ENCODE results near the gene CACNA1A.
"Not testable (repeated sequence)": the region's sequence is repeated elsewhere in the genome, so short reads cannot be mapped to it uniquely, and the experiment has no call there.

CACNA1A gene

GRCh38 chr19:13427273-13428051 lies 78.8 kb downstream of the CACNA1A start:
- DNase-seq (ENCODE audit: low read depth in 3 of 3): no peak

DNA sequence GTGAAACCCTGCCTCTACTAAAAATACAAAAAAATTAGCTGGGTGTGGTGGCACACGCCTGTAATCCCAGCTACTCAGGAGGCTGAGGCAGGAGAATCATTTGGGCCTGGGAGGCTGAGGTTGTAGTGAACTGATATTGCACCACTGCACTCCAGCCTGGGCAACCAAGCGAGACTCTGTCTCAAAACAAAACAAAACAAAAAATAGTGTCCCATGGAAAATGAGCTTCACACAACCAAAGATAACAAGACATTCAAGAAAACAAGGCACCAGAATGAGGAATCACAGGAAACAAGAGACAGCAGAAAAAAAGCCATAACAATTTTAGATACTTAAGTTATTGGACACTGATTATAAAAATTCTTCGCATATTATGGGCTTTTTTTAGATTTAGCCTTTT lies 80.4 kb downstream of the CACNA1A start:
- not testable (repeated sequence) for DNase-seq (ENCODE audit: low read depth in 3 of 3)

GRCh38 chr19:13425151-13425550 lies 81.1 kb downstream of the CACNA1A start:
- no peak for DNase-seq (ENCODE audit: low read depth in 3 of 3)

GRCh38 chr19:13420780-13421179 lies 85.5 kb downstream of the CACNA1A start:
- DNase-seq (ENCODE audit: low read depth in 3 of 3): no peak

- DNase-seq (ENCODE audit: low read depth in 3 of 3): no peak
Observed at GRCh38 chr19:13417054-13417453, 89.2 kb downstream of the CACNA1A start.

DNA sequence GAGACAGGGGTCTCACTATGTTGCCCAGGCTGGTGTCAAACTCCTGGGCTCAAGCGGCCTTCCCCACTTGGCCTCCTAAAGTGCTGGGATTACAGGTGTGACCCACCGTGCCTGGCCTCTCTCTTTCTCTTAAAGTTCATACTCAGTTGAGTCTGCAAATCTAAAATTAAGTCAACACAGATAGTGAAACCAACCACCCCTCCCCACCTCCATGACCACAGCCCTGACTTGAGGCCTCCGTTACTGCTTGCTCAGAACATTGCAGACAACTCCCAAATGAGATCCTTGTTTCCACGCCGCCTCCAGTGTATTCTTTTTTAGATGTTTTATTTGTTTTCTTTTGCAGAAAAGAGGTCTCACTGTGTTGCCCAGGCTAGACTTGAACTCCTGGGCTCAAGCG lies 94.4 kb downstream of the CACNA1A start:
- no peak for DNase-seq (ENCODE audit: low read depth in 3 of 3)

- DNase-seq (ENCODE audit: low read depth in 3 of 3): no peak
Observed at GRCh38 chr19:13410946-13411345, 95.3 kb downstream of the CACNA1A start.

GRCh38 chr19:13408889-13409518 lies 97.3 kb downstream of the CACNA1A start:
- no peak for DNase-seq (ENCODE audit: low read depth in 3 of 3)

GRCh38 chr19:13404236-13404635 lies 102.0 kb downstream of the CACNA1A start:
- DNase-seq (ENCODE audit: low read depth in 3 of 3): no peak

- DNase-seq (ENCODE audit: low read depth in 3 of 3): no peak
Observed at GRCh38 chr19:13401388-13401787, 104.9 kb downstream of the CACNA1A start.

GRCh38 chr19:13400296-13400695 lies 106.0 kb downstream of the CACNA1A start:
- no peak for DNase-seq (ENCODE audit: low read depth in 3 of 3)

DNA sequence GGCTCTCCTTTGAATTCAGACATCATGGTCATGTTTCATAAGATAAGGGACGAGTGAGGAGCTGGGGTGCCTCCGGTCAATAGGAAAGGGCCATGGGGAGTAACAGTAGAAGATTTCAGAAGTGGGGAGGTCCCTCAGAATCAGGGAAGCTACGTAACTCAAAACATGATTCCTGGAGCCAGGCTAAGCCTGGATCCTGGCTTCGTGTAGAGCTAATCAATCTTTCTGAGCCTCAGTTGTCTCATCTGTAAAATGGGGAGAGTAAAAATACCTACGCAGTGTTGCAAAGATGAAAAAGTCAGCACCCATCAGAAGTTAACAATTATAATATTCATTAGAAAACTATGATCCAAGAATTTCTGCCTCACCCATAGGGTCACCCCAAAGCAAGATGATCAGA lies 106.5 kb downstream of the CACNA1A start:
- DNase-seq (ENCODE audit: low read depth in 3 of 3): no peak

- no peak for DNase-seq (ENCODE audit: low read depth in 3 of 3)
Observed at GRCh38 chr19:13398780-13399726, 107.2 kb downstream of the CACNA1A start.

GRCh38 chr19:13398182-13398581 lies 108.1 kb downstream of the CACNA1A start:
- DNase-seq (ENCODE audit: low read depth in 3 of 3): no peak

GRCh38 chr19:13396250-13397080 lies 109.8 kb downstream of the CACNA1A start:
- no peak for DNase-seq (ENCODE audit: low read depth in 3 of 3)

DNA sequence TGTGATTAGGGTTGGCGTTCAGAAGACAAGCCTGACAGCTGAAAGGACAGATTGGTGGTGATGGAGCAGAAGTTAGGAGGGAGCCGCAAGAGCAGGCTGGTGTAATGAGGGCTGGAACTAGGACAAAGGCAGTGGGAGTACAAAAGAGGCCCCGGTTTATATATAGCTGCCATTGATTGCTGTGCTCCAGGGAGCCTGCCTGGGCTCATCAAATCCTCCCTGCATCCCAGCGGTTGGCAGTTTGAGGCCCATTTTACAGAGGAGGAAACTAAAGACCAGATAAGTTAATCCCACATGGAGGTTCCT lies 123.7 kb downstream of the CACNA1A start:
- no peak for DNase-seq (ENCODE audit: low read depth in 3 of 3)

DNA sequence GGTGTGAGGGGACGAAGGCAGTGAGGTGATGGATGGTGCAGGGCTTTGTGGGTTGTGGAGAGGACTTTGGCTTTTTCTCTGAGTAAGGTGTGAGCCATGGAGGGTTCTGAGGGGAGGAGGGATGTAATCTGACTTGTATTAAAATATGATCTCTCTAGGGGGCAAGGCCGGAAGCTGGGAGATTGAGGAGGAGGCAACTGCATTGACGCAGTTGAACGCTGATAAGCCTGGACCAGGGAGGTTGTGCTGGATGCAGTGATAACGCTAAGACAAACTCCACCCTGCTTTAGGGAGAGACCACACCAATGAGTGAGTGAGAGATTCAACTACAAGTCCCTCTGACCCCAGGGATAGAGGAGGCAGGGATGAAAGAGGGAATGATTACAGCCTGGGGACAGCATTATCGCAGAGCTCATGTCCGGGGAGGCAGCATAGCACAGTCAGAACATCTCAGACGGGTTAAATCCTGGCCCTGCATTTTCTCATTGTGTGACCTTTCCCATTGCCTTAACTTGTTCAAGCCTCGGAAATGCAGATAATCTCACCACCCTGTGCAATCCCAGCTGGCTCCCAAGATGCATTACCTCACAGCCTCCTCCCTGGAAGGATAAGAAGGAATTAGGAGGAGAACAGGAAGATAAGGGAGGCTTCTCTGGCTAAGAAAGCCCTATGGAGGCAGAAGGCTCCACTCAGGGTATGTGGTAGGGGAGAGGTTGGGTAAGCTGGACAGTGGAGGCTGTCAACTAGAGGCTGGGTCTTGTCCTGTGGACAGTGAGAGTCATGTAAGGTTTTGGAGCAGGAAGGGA lies 124.2 kb downstream of the CACNA1A start:
- no peak for DNase-seq (ENCODE audit: low read depth in 3 of 3)

DNA sequence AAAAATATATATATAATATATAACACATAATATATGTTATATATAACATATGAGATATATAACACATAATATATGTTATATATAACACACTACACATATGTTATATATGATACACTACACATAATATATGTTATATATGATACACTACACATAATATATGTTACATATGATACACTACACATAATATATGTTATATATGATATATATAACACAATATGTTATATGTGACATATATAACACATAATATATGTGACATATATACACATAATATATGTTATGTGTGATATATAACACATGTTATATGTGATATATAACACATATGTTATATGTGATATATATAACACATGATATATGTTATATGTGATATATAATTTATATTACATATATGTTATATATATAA lies 129.7 kb downstream of the CACNA1A start:
- DNase-seq (ENCODE audit: low read depth in 3 of 3): no peak

DNA sequence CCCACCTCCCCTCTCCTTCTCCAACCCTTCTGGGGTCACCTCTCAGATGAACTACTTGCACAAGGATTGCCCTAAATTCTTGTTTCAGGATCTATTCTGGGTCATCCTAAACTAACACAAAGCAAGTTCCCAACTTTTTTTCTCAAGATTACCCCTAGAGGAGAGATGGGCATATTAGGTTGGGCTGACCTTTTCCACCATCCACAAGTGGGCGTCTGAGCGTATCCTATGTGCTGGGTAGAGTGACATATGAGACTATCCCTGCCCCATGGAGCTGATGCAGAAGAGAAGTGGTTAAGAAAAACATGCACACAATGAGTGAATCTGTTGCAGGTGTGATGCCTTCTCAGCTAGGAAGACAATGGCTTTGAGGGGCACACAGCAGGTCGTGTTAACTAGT lies 132.7 kb downstream of the CACNA1A start:
- no peak for DNase-seq (ENCODE audit: low read depth in 3 of 3)

- no peak for DNase-seq (ENCODE audit: low read depth in 3 of 3)
Observed at GRCh38 chr19:13370948-13371347, 135.3 kb downstream of the CACNA1A start.
